IMR-90 (cell line): ENCODE measurements around the gene DCAF15. TPM values are rescaled to one million over a fixed set of nuclear protein-coding genes. Genes with fewer than 3 reads are reported as not detected.

Experiments
- ATAC-seq: fragments of 200-7000 bp; cut with Tn5 transposase; 2 replicates; pipeline ENCODE4 v1.9.1; 2020; ENCODE audit warnings: low read depth, mild to moderate bottlenecking, moderate library complexity
- BruUV-seq: library from RNA; stranded (reverse); fragments of 400-500 nt; replicated peaks from 2 replicates; lab custom pipeline; 2021; lab: Mats Ljungman, UMichigan
- CTCF ChIA-PET: fragments of 300-600 bp; formaldehyde crosslinking; extraction: SDS; loops from one replicate; lab custom pipeline; 2021; ENCODE audit warnings: antibody characterized with exemption; lab: Yijun Ruan, JAX
- POLR2A ChIA-PET: fragments of 300-600 bp; sonication (Branson Sonifier 250); formaldehyde crosslinking; loops from one replicate; lab custom pipeline; 2022; ENCODE audit warnings: antibody characterized with exemption; ENCODE audit not compliant: unreplicated experiment; lab: Charles Lee
- DNase-seq: peaks from one replicate; pipeline ENCODE4 v3.0.0; 2013
- H2AFZ ChIP-seq: replicated peaks from 2 replicates; pipeline ENCODE3; 2013; ENCODE audit warnings: low read length, mild to moderate bottlenecking; ENCODE audit not compliant: poor library complexity
- H2AK5ac ChIP-seq: 2 replicates; pipeline ENCODE4 v1.6.1; 2013; ENCODE audit warnings: low read depth, low read length, inconsistent platforms
- H2AK9ac ChIP-seq: replicated peaks from 2 replicates; pipeline ENCODE3; 2013; ENCODE audit warnings: mild to moderate bottlenecking, low read depth, low read length, moderate library complexity; ENCODE audit not compliant: poor library complexity
- H2BK120ac ChIP-seq: 2 replicates; pipeline ENCODE4 v1.6.1; 2013; ENCODE audit warnings: low read depth, low read length, inconsistent platforms
- H2BK15ac ChIP-seq: 3 replicates; pipeline ENCODE4 v1.6.1; 2013; ENCODE audit warnings: low read depth, low read length, inconsistent platforms
- H2BK20ac ChIP-seq: 2 replicates; pipeline ENCODE4 v1.6.1; 2013; ENCODE audit warnings: low read depth, mild to moderate bottlenecking, inconsistent platforms, low read length, moderate library complexity
- H2BK5ac ChIP-seq: 2 replicates; pipeline ENCODE4 v1.6.1; 2013; ENCODE audit warnings: mild to moderate bottlenecking, low read depth, low read length, inconsistent platforms; ENCODE audit not compliant: poor library complexity, severe bottlenecking
- H3K14ac ChIP-seq: replicated peaks from 2 replicates; pipeline ENCODE4 v1.6.1; 2013; ENCODE audit warnings: low read depth, low read length, inconsistent platforms
- H3K18ac ChIP-seq: 2 replicates; pipeline ENCODE4 v1.6.1; 2013; ENCODE audit warnings: low read depth, low read length, control low read depth
- H3K23ac ChIP-seq: 2 replicates; pipeline ENCODE4 v1.6.1; 2013; ENCODE audit warnings: low read depth, low read length, inconsistent platforms
- H3K27ac ChIP-seq: 2 replicates; pipeline ENCODE4 v1.5.1; 2013; ENCODE audit warnings: mild to moderate bottlenecking, control low read depth, low read length; ENCODE audit not compliant: insufficient read depth
- H3K27me3 ChIP-seq: 2 replicates; pipeline ENCODE4 v1.6.1; 2013; ENCODE audit warnings: low read length; ENCODE audit not compliant: control insufficient read depth, insufficient read depth
- H3K36me3 ChIP-seq: 2 replicates; pipeline ENCODE4 v1.6.1; 2013; ENCODE audit warnings: low read length, mixed read lengths; ENCODE audit not compliant: control insufficient read depth, insufficient read depth
- H3K4ac ChIP-seq: 2 replicates; pipeline ENCODE4 v1.6.1; 2013; ENCODE audit warnings: low read depth, low read length, inconsistent platforms
- H3K4me1 ChIP-seq: 2 replicates; pipeline ENCODE4 v1.6.1; 2013; ENCODE audit warnings: low read length, mixed read lengths; ENCODE audit not compliant: control insufficient read depth, insufficient read depth
- H3K4me2 ChIP-seq: 2 replicates; pipeline ENCODE4 v1.6.1; 2013; ENCODE audit warnings: low read depth, mild to moderate bottlenecking, control low read depth, low read length, moderate library complexity
- H3K4me3 ChIP-seq: 2 replicates; pipeline ENCODE4 v1.5.1; 2013; ENCODE audit warnings: low read depth, mild to moderate bottlenecking, control low read depth, low read length, moderate library complexity; ENCODE audit not compliant: insufficient read depth
- H3K56ac ChIP-seq: 2 replicates; pipeline ENCODE4 v1.6.1; 2013; ENCODE audit warnings: low read length, inconsistent platforms; ENCODE audit not compliant: insufficient read depth; ENCODE audit errors: extremely low read depth
- H3K79me1 ChIP-seq, 2 experiments: 2 replicates each; pipeline ENCODE4 v1.6.1; 2013; ENCODE audit warnings: low read length in 2 of 2, inconsistent platforms in 1 of 2, low read depth in 1 of 2
- H3K9ac ChIP-seq: 2 replicates; pipeline ENCODE4 v1.6.1; 2013; ENCODE audit warnings: low read depth, low read length, control low read depth
- H3K9me1 ChIP-seq: 2 replicates; pipeline ENCODE4 v1.6.1; 2013; ENCODE audit warnings: low read length, inconsistent platforms; ENCODE audit not compliant: insufficient read depth
- H3K9me3 ChIP-seq: 2 replicates; pipeline ENCODE4 v1.6.1; 2013; ENCODE audit warnings: low read length; ENCODE audit not compliant: control insufficient read depth, insufficient read depth
- H4K20me1 ChIP-seq: 2 replicates; pipeline ENCODE4 v1.6.1; 2013; ENCODE audit warnings: low read length, inconsistent platforms; ENCODE audit not compliant: insufficient read depth
- H4K5ac ChIP-seq: 2 replicates; pipeline ENCODE4 v1.6.1; 2013; ENCODE audit warnings: mild to moderate bottlenecking, low read depth, low read length, control low read depth
- H4K8ac ChIP-seq, 2 experiments: 2 replicates each; pipeline ENCODE4 v1.6.1; 2013; ENCODE audit warnings: low read depth in 2 of 2, low read length in 2 of 2, control low read depth in 1 of 2, inconsistent platforms in 1 of 2
- H4K91ac ChIP-seq: 2 replicates; pipeline ENCODE4 v1.6.1; 2013; ENCODE audit warnings: low read depth, low read length, inconsistent platforms; ENCODE audit not compliant: insufficient read depth
- CEBPB ChIP-seq: IDR thresholded peaks from 2 replicates; pipeline ENCODE4 v1.6.1; 2012; ENCODE audit warnings: low read depth, low read length, improper control_type of control experiment
- CTCF ChIP-seq: conservative IDR thresholded peaks from 2 replicates; pipeline ENCODE4 v1.5.1; 2012; ENCODE audit warnings: mild to moderate bottlenecking, low read depth, low read length, improper control_type of control experiment
- FOS ChIP-seq: fragments of 150-350 bp; IDR thresholded peaks from 2 replicates; pipeline ENCODE4 v1.6.1; 2016; ENCODE audit warnings: low read depth, low read length
- MAZ ChIP-seq: IDR thresholded peaks from 2 replicates; pipeline ENCODE4 v1.6.1; 2012; ENCODE audit warnings: low read depth, mild to moderate bottlenecking, low read length, improper control_type of control experiment, moderate library complexity, borderline replicate concordance
- MXI1 ChIP-seq: IDR thresholded peaks from 2 replicates; pipeline ENCODE4 v1.6.1; 2012; ENCODE audit warnings: low read depth, mild to moderate bottlenecking, low read length, moderate library complexity, borderline replicate concordance
- POLR2A ChIP-seq: IDR thresholded peaks from 2 replicates; pipeline ENCODE4 v1.6.1; 2012; ENCODE audit warnings: mild to moderate bottlenecking, low read depth, low read length
- RCOR1 ChIP-seq: IDR thresholded peaks from 2 replicates; pipeline ENCODE4 v1.6.1; 2012; ENCODE audit warnings: mild to moderate bottlenecking, low read length, improper control_type of control experiment; ENCODE audit not compliant: insufficient replicate concordance
- RFX5 ChIP-seq: IDR thresholded peaks from 2 replicates; pipeline ENCODE4 v1.8.0; 2012; ENCODE audit warnings: low read depth, mild to moderate bottlenecking, low read length, moderate library complexity
- WGBS, 2 experiments: methylation state at CpG; one replicate each; pipeline versions ENCODE4 v1.1.5 to v1.1.7; 2013; ENCODE audit warnings: missing lambda C conversion rate in 2 of 2; ENCODE audit not compliant: insufficient read length in 1 of 2; ENCODE audit errors: extremely low coverage in 2 of 2; 5-methylcytosine and 5-hydroxymethylcytosine counted together
- dilution Hi-C: fragments of 300-500 bp; cut with HindIII; formaldehyde crosslinking; loops from one replicate; pipeline ENCODE4 v1.14.3; 2018; ENCODE audit warnings: low sequenced_read_pairs; ENCODE audit not compliant: unreplicated experiment
- in situ Hi-C: fragments of 300-500 bp; cut with MboI; formaldehyde crosslinking; loops from 3 replicates; pipeline ENCODE4 v1.14.3; 2019; ENCODE audit warnings: low sequenced_read_pairs, inconsistent platforms, mixed read lengths
- intact Hi-C: fragments of 100-400 bp; cut with micrococcal nuclease; formaldehyde crosslinking; loops from 2 replicates; pipeline ENCODE4 v1.10.0; 2022
- polyA plus RNA-seq, 3 experiments: library from polyadenylated mRNA; depleted of rRNA; stranded (reverse); fragments of >200 nt; gene quantifications; 2 replicates each; pipeline ENCODE4 v1.2.3, GENCODE V29; 2012; ENCODE audit warnings: low replicate concordance in 1 of 3
- total RNA-seq: library from RNA; depleted of rRNA; stranded (reverse); fragments of >200 nt; gene quantifications from 2 replicates; pipeline ENCODE4 v1.2.3, GENCODE V29; 2012
- TF ChIP-seq, protein P1 (sequence below): fragments of 150-350 bp; IDR thresholded peaks from 2 replicates; pipeline ENCODE4 v1.6.1; 2017; ENCODE audit warnings: mild to moderate bottlenecking, antibody characterized with exemption, low read length, low read depth

Gene DCAF15
- total and polyA plus RNA-seq, 2 of the 4 experiments (the other 2 are of a cell fraction), result 6.8 to 31.0 TPM

DNA sequence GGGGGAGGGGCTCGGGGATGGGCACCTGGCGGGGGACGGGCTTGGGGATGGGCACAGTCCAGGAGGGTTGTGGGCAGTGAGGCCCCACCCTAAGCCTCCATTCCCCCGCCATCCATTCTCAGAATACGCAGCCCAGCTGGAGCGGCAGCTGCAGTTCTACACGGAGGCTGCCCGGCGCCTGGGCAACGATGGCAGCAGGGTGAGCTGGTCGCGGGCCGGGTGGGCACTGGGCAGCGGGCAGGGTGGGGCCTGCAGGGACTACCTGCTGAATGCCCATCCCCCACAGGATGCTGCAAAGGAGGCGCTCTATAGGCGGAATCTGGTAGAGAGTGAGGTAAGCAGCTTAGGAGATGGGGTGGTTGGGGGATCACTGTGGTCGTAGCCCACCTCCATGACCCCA, 22.4 kb upstream of the DCAF15 start:
- Histone ChIP-seq H2BK120ac (no peak overlapping the region), H2AFZ (no peak overlapping the region), H3K18ac (no peak overlapping the region), H4K8ac (no peak overlapping the region), H3K4me1 (no peaks in the 10 kb centered on the region), H3K56ac (no peak overlapping the region), H3K4ac (no peak overlapping the region), H4K5ac (no peak overlapping the region), H2AK5ac (no peak overlapping the region), H2BK5ac (no peak overlapping the region), H3K23ac (no peak overlapping the region), H2BK15ac (no peak overlapping the region), H4K91ac (no peak overlapping the region), H3K14ac (no peak overlapping the region), H2BK20ac (no peak overlapping the region), H3K79me1 (no peaks in the 10 kb centered on the region), H3K27ac (no peak overlapping the region), H3K9ac (no peak overlapping the region), H4K20me1 (no peaks in the 10 kb centered on the region), H3K9me3 (no peaks in the 10 kb centered on the region), H3K9me1 (peaks cover 5% of the 10 kb centered on the region), H2AK9ac (no peak overlapping the region), H3K4me3 (no peak overlapping the region), H3K4me2 (no peak overlapping the region), H3K36me3 (peaks cover 41% of the 10 kb centered on the region), H3K27me3 (no peaks in the 10 kb centered on the region)
- ChIA-PET CTCF (no interaction called here), POLR2A (no interaction called here)
- dilution Hi-C loops, result no loop called here
- no peak for DNase-seq
- ATAC-seq, result no peak
- no CpG with 5 or more reads among the region's 17 CpGs for WGBS, 2 experiments
- TF ChIP-seq MXI1, result no peak
- TF ChIP-seq CTCF, result no peak
- TF ChIP-seq MAZ, result no peak
- TF ChIP-seq, protein P1, sequence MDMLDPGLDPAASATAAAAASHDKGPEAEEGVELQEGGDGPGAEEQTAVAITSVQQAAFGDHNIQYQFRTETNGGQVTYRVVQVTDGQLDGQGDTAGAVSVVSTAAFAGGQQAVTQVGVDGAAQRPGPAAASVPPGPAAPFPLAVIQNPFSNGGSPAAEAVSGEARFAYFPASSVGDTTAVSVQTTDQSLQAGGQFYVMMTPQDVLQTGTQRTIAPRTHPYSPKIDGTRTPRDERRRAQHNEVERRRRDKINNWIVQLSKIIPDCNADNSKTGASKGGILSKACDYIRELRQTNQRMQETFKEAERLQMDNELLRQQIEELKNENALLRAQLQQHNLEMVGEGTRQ, result no peak
- TF ChIP-seq FOS, result no peak
- no peak for TF ChIP-seq CEBPB
- no peak for TF ChIP-seq RFX5
- no peak for TF ChIP-seq RCOR1
- TF ChIP-seq POLR2A, result no peak
- in situ Hi-C loops, result no loop called here
- BruUV-seq, result no TSS peak
- intact Hi-C loops, result no loop called here
